Choroid plexus epithelial cell (primary cell): Measurements from ENCODE around the gene DUSP2.

ENCODE experiments used
- DNase-seq: peaks from one replicate; pipeline ENCODE4 v3.0.0-alpha.2; 2010; ENCODE audit warnings: low read depth
- H3K4me3 ChIP-seq: 2 replicates; pipeline ENCODE4 v1.5.1; 2011; ENCODE audit warnings: low read depth, mild to moderate bottlenecking, control low read depth, low read length, moderate library complexity
- CTCF ChIP-seq: conservative IDR thresholded peaks from 2 replicates; pipeline ENCODE4 v1.5.1; 2011; ENCODE audit warnings: low read depth, mild to moderate bottlenecking, control low read depth, inconsistent platforms, low read length, moderate library complexity

The DUSP2 gene

GRCh38 chr2:96124406-96125265, 20.6 kb downstream of the DUSP2 start:
- no peak for DNase-seq
- no peak for TF ChIP-seq CTCF
- no peak overlapping the region for H3K4me3 ChIP-seq

- TF ChIP-seq CTCF = no peak
- H3K4me3 ChIP-seq = no peak overlapping the region
- no peak for DNase-seq
Observed at GRCh38 chr2:96123936-96124335, 21.3 kb downstream of the DUSP2 start.

GRCh38 chr2:96123290-96123689, 21.9 kb downstream of the DUSP2 start:
- TF ChIP-seq CTCF = no peak
- DNase-seq = no peak
- H3K4me3 ChIP-seq = no peak overlapping the region

DNA sequence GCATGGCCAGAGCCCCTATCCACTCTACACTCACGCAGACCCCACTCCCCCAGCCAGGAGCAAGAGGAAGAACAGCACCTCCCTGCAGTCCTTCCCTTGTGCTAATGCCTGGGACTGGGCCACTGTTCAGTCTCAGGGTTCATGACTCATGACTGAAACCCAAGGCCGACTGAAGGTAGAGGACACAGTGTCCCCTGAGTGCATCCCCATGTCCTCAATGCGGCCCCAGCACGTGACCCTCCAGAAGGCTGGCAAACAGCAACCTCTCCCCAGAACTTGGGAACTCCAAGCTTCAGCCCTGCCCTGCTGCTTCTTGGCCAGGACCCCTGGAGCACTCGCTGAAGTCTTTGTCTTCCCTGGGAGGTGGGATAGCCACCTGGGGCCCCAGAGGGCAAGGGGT, 22.8 kb downstream of the DUSP2 start:
- TF ChIP-seq CTCF = no peak
- no peak overlapping the region for H3K4me3 ChIP-seq
- DNase-seq = no peak

DNA sequence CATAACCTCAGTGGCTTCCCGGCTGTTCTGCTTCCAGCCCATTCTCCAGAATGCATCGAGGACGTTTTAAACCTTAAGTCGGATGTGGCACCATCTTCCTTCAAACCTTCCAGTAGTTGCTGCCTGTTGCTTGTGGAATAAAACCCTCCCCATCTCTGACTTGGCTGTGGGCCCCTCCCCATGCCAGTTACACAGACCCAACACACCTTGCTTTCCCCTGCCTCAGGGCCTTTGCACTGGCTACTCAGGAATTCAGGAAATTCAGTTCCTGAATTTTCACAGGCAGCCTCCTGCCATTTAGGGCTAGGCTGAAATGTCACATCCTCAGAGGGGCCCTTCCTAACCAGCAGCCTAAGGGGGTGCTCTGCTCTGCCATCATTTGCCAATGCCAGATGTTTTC, 23.8 kb downstream of the DUSP2 start:
- H3K4me3 ChIP-seq = no peak overlapping the region
- TF ChIP-seq CTCF = no peak
- no peak for DNase-seq

GRCh38 chr2:96120991-96121390, 24.2 kb downstream of the DUSP2 start:
- DNase-seq = no peak
- no peak overlapping the region for H3K4me3 ChIP-seq
- no peak for TF ChIP-seq CTCF

- H3K4me3 ChIP-seq = no peak overlapping the region
- DNase-seq = no peak
- TF ChIP-seq CTCF = no peak
Observed at GRCh38 chr2:96120091-96120720, 25.0 kb downstream of the DUSP2 start.
